CD4-positive, alpha-beta T cell (primary cell): Measurements from ENCODE around the gene TBC1D7. TPM values are rescaled to one million over a fixed set of nuclear protein-coding genes. Genes with fewer than 3 reads are reported as not detected.

Source experiments
- ATAC-seq: fragments of 200-7000 bp; cut with Tn5 transposase; one replicate; pipeline ENCODE4 v1.10.0; 2022; ENCODE audit warnings: mild to moderate bottlenecking; ENCODE audit not compliant: poor library complexity
- CTCF ChIA-PET: fragments of 350-600 bp; sonication (Branson Sonifier 250); formaldehyde crosslinking; loops from one replicate; lab custom pipeline; 2021; ENCODE audit warnings: antibody characterized with exemption, inconsistent platforms; lab: Charles Lee
- POLR2A ChIA-PET: fragments of 350-600 bp; sonication (Branson Sonifier 250); formaldehyde crosslinking; loops from one replicate; lab custom pipeline; 2021; ENCODE audit warnings: antibody characterized with exemption, inconsistent platforms; lab: Charles Lee
- DNase-seq, 14 experiments: peaks; one replicate each; pipeline ENCODE4 v3.0.0-alpha.2; 2013 to 2020; ENCODE audit warnings: mixed read lengths in 2 of 14
- H3K27ac ChIP-seq, 2 donors: one replicate each; pipeline versions ENCODE4 v1.5.1 to v1.7.0; 2013; ENCODE audit warnings: low read length in 2 of 2, low read depth in 1 of 2, mild to moderate bottlenecking in 1 of 2
- H3K27me3 ChIP-seq, 2 experiments: 1 replicate in 1 of 2; 2 replicates in 1 of 2; pipeline versions ENCODE4 v1.6.1 to v1.7.0; 2013; ENCODE audit warnings: low read length in 2 of 2, control low read depth in 1 of 2, mild to moderate bottlenecking in 1 of 2, moderate library complexity in 1 of 2; ENCODE audit not compliant: insufficient read depth in 2 of 2, control insufficient read depth in 1 of 2
- H3K36me3 ChIP-seq: one replicate; pipeline ENCODE4 v1.6.1; 2013; ENCODE audit warnings: low read length, control low read depth; ENCODE audit not compliant: insufficient read depth
- H3K4me1 ChIP-seq: one replicate; pipeline ENCODE4 v1.6.1; 2013; ENCODE audit warnings: low read length, control low read depth; ENCODE audit not compliant: insufficient read depth
- H3K4me3 ChIP-seq: one replicate; pipeline ENCODE4 v1.5.1; 2013; ENCODE audit warnings: mild to moderate bottlenecking, low read length, moderate library complexity
- H3K9me3 ChIP-seq, 2 experiments: 1 replicate in 1 of 2; 2 replicates in 1 of 2; pipeline versions ENCODE4 v1.6.1 to v1.7.0; 2013; ENCODE audit warnings: low read length in 2 of 2, mild to moderate bottlenecking in 2 of 2, control low read depth in 1 of 2, moderate library complexity in 1 of 2; ENCODE audit not compliant: control insufficient read depth in 1 of 2, insufficient read depth in 1 of 2
- H3K27ac Mint-ChIP-seq: one replicate; pipeline ENCODE4 v1.8.0; 2020; ENCODE audit warnings: mixed read lengths
- H3K27me3 Mint-ChIP-seq: one replicate; pipeline ENCODE4 v1.8.0; 2021; ENCODE audit warnings: mixed read lengths
- H3K36me3 Mint-ChIP-seq: one replicate; pipeline ENCODE4 v1.8.0; 2021; ENCODE audit warnings: low read depth, mixed read lengths
- H3K4me1 Mint-ChIP-seq: one replicate; pipeline ENCODE4 v1.8.0; 2021; ENCODE audit warnings: low read depth, mixed read lengths
- H3K4me3 Mint-ChIP-seq: one replicate; pipeline ENCODE4 v1.8.0; 2020; ENCODE audit warnings: mild to moderate bottlenecking, mixed read lengths
- H3K9me3 Mint-ChIP-seq: one replicate; pipeline ENCODE4 v1.8.0; 2020; ENCODE audit warnings: mixed read lengths
- CTCF ChIP-seq: fragments of 200-600 bp; IDR thresholded peaks from one replicate; pipeline ENCODE4 v1.8.0; 2022; ENCODE audit warnings: antibody characterized with exemption, mild to moderate bottlenecking
- intact Hi-C, 2 experiments: fragments of 100-400 bp; cut with DNase I in 1 of 2; cut with micrococcal nuclease in 1 of 2; formaldehyde crosslinking; loops; one replicate each; pipeline versions ENCODE4 v1.15.1 to v1.9.0; 2023 to 2025; cut with DNase I, micrococcal nuclease
- total RNA-seq, 174 experiments: library from RNA in 2 of 174; stranded (reverse) in 2 of 174; gene quantifications; one replicate each; pipeline ENCODE4 v1.2.3 and lab custom pipeline; 2021 to 2026

TBC1D7 gene
- total RNA-seq, 2 experiments from 2014 or later: 10.2 to 12.3 TPM

- Histone ChIP-seq H3K27me3 (no peaks in the 10 kb centered on the region), H3K4me3 (peak overlapping the region; percentile 43), H3K9me3 (no peaks in the 10 kb centered on the region), H3K36me3 (no peaks in the 10 kb centered on the region), H3K4me1 (peaks cover 30% of the 10 kb centered on the region), H3K27ac (peak overlapping the region; percentile 60 to 65)
- H3K4me3 Mint-ChIP-seq: peak overlapping the region; percentile 81
- ATAC-seq (peak; percentile 69), DNase-seq (peak in 4 of 14 experiments; percentile 20 to 73 (median 58))
- no peaks in the 10 kb centered on the region for H3K27me3 Mint-ChIP-seq
- POLR2A ChIA-PET: interaction anchor here (0.7 to 2.5 kb wide), 5 partner anchors 17 to 259 kb away, joined by 3 to 14 read pairs (median 3); partner anchors contain the start of genes NOL7, SIRT5 and TBC1D7
- H3K4me1 Mint-ChIP-seq: peaks cover 41% of the 10 kb centered on the region
- H3K27ac Mint-ChIP-seq: peak overlapping the region; percentile 89
- TF ChIP-seq CTCF: no peak
- CTCF ChIA-PET: interaction anchor here (0.8 to 1.2 kb wide), 3 partner anchors 73 to 260 kb away, joined by 3 read pairs; partner anchors contain the start of genes NOL7 and SIRT5
- H3K36me3 Mint-ChIP-seq: no peaks in the 10 kb centered on the region
- intact Hi-C loops: loop anchor here in 1 of 2 experiments (1.0 kb wide), 1 partner anchor 19 kb away; no protein-coding TSS in a partner anchor
- no peaks in the 10 kb centered on the region for H3K9me3 Mint-ChIP-seq
These were observed 27.0 kb upstream of the TBC1D7 start for GRCh38 chr6:13355043-13355945.

GRCh38 chr6:13354331-13355042 lies 26.1 kb upstream of the TBC1D7 start:
- POLR2A ChIA-PET: interaction anchor here (0.7 to 2.5 kb wide), 2 partner anchors 16 to 220 kb away, joined by 3 to 7 read pairs; partner anchors contain the start of gene SIRT5
- CTCF ChIA-PET: interaction anchor here (1.2 kb wide), 1 partner anchor 74 kb away, joined by 3 read pairs; no protein-coding TSS in a partner anchor
- DNase-seq (peak in 1 of 14 experiments; percentile 22), ATAC-seq (no peak)
- Mint-ChIP-seq H3K9me3 (no peaks in the 10 kb centered on the region), H3K27ac (peak overlapping the region; percentile 89), H3K4me3 (peak overlapping the region; percentile 26), H3K4me1 (peaks cover 41% of the 10 kb centered on the region), H3K27me3 (no peaks in the 10 kb centered on the region), H3K36me3 (no peaks in the 10 kb centered on the region)
- intact Hi-C loops: loop anchor here in 1 of 2 experiments (1.0 kb wide), 1 partner anchor 18 kb away; no protein-coding TSS in a partner anchor
- Histone ChIP-seq H3K4me1 (peaks cover 30% of the 10 kb centered on the region), H3K27me3 (no peaks in the 10 kb centered on the region), H3K9me3 (no peaks in the 10 kb centered on the region), H3K27ac (peak overlapping the region in 1 of 2 donors; percentile 65), H3K36me3 (no peaks in the 10 kb centered on the region), H3K4me3 (no peak overlapping the region)
- TF ChIP-seq CTCF: no peak

GRCh38 chr6:13352165-13352564 lies 23.8 kb upstream of the TBC1D7 start:
- H3K36me3 ChIP-seq: no peaks in the 10 kb centered on the region
- Mint-ChIP-seq H3K27ac (no peak overlapping the region), H3K27me3 (no peaks in the 10 kb centered on the region), H3K9me3 (no peaks in the 10 kb centered on the region), H3K4me1 (peaks cover 36% of the 10 kb centered on the region), H3K36me3 (no peaks in the 10 kb centered on the region), H3K4me3 (no peak overlapping the region)
- no peak for ATAC-seq
- no peak overlapping the region for H3K4me3 ChIP-seq
- no peaks in the 10 kb centered on the region for H3K9me3 ChIP-seq
- POLR2A ChIA-PET: no interaction called here
- no peak for TF ChIP-seq CTCF
- no peak for DNase-seq
- peaks cover 28% of the 10 kb centered on the region for H3K4me1 ChIP-seq
- no peak overlapping the region for H3K27ac ChIP-seq
- CTCF ChIA-PET: no interaction called here
- intact Hi-C loops: no loop called here
- H3K27me3 ChIP-seq: no peaks in the 10 kb centered on the region
